Gastrocnemius medialis (tissue), 4 donors: Measurements from ENCODE around the gene UBP1. TPM values are rescaled to one million over a fixed set of nuclear protein-coding genes. Genes with fewer than 3 reads are reported as not detected.

Source experiments
- total RNA-seq, 4 donors: library from RNA; depleted of rRNA; stranded (reverse); fragments of >200 nt; gene quantifications; one replicate each; pipeline versions ENCODE4 v1.1.0 to v1.2.3, GENCODE V29; 2016

Gene UBP1
- total RNA-seq, 4 donors from 2014 or later = 19.1 to 28.9 (median 24.2) TPM

Other genes with a start within 250 kb of the UBP1 start
- gene SUSD5, start 221.6 kb downstream of the UBP1 start, total RNA-seq = 1 to 10 TPM in 2 of 4 donors, under 1 TPM in 2; 0.55 to 2.2 (median 1.1) TPM
- gene FBXL2, start 163.0 kb downstream of the UBP1 start, total RNA-seq = 1 to 10 TPM in 1 of 4 donors, under 1 TPM in 2, not detected in 1; 0.24 to 1.9 (median 0.82) TPM